BJ (cell line): ENCODE data around the gene RSAD2. TPM values are rescaled to one million over a fixed set of nuclear protein-coding genes. Genes with fewer than 3 reads are reported as not detected.

Experiments
- CTCF ChIA-PET: fragments of 350-600 bp; formaldehyde crosslinking; extraction: SDS; loops from one replicate; lab custom pipeline; 2021; ENCODE audit warnings: antibody characterized with exemption, inconsistent platforms; lab: Yijun Ruan, JAX
- POLR2A ChIA-PET: fragments of 300-600 bp; sonication (Branson Sonifier 250); formaldehyde crosslinking; extraction: SDS; loops from one replicate; lab custom pipeline; 2021; ENCODE audit warnings: antibody characterized with exemption; lab: Charles Lee
- DNase-seq: peaks from one replicate; pipeline ENCODE4 v3.0.0-alpha.2; 2011; ENCODE audit warnings: low read depth
- H3K27me3 ChIP-seq: 2 replicates; pipeline ENCODE4 v1.6.0; 2011; ENCODE audit warnings: low read length; ENCODE audit not compliant: control insufficient read depth, insufficient read depth
- H3K36me3 ChIP-seq: 2 replicates; pipeline ENCODE4 v1.5.1; 2011; ENCODE audit warnings: low read length; ENCODE audit not compliant: control insufficient read depth, insufficient read depth
- H3K4me3 ChIP-seq: 2 replicates; pipeline ENCODE4 v1.5.1; 2011; ENCODE audit warnings: low read depth, mild to moderate bottlenecking, control low read depth, low read length
- CTCF ChIP-seq: IDR thresholded peaks from 2 replicates; pipeline ENCODE4 v1.5.1; 2011; ENCODE audit warnings: low read depth, mild to moderate bottlenecking, control low read depth, inconsistent platforms, low read length, moderate library complexity; ENCODE audit not compliant: insufficient read depth
- polyA plus RNA-seq: library from polyadenylated mRNA; depleted of rRNA; stranded (reverse); fragments of >200 nt; gene quantifications from 2 replicates; pipeline ENCODE4 v1.2.3, GENCODE V29; 2011

RSAD2 gene
- polyA plus RNA-seq, 1 experiment = 0.05 TPM

GRCh38 chr2:6834163-6834562, 43.4 kb upstream of the RSAD2 start:
- CTCF ChIA-PET = no interaction called here
- POLR2A ChIA-PET = no interaction called here
- DNase-seq = no peak
- no peaks in the 10 kb centered on the region for H3K27me3 ChIP-seq
- TF ChIP-seq CTCF = no peak
- no peaks in the 10 kb centered on the region for H3K36me3 ChIP-seq
- no peak overlapping the region for H3K4me3 ChIP-seq

DNA sequence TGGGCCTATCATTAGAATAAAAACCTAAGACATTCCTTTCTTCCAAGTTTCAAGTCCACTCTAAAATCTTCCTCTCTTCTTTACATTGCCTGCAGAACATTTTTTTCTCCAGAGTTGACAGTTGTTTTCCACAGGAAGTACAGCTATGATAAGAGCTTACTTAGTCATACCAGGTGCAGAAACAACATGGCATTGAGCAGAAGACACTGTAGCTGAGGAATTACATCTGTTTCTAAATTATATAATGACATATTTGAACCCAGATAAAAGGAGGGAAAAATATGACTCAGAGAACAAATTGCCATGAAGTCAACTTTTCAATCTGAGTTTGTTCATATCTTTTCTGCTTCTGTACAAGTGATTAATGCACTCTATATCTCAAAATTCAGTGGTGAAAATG, 42.1 kb upstream of the RSAD2 start:
- ChIA-PET POLR2A (no interaction called here), CTCF (no interaction called here)
- H3K4me3 ChIP-seq = no peak overlapping the region
- no peak for TF ChIP-seq CTCF
- H3K27me3 ChIP-seq = no peaks in the 10 kb centered on the region
- no peaks in the 10 kb centered on the region for H3K36me3 ChIP-seq
- DNase-seq = no peak

- Histone ChIP-seq H3K27me3 (no peaks in the 10 kb centered on the region), H3K36me3 (no peaks in the 10 kb centered on the region), H3K4me3 (no peak overlapping the region)
- DNase-seq = no peak
- ChIA-PET POLR2A (no interaction called here), CTCF (no interaction called here)
- no peak for TF ChIP-seq CTCF
These were observed 38.8 kb upstream of the RSAD2 start for GRCh38 chr2:6838673-6839319.

DNA sequence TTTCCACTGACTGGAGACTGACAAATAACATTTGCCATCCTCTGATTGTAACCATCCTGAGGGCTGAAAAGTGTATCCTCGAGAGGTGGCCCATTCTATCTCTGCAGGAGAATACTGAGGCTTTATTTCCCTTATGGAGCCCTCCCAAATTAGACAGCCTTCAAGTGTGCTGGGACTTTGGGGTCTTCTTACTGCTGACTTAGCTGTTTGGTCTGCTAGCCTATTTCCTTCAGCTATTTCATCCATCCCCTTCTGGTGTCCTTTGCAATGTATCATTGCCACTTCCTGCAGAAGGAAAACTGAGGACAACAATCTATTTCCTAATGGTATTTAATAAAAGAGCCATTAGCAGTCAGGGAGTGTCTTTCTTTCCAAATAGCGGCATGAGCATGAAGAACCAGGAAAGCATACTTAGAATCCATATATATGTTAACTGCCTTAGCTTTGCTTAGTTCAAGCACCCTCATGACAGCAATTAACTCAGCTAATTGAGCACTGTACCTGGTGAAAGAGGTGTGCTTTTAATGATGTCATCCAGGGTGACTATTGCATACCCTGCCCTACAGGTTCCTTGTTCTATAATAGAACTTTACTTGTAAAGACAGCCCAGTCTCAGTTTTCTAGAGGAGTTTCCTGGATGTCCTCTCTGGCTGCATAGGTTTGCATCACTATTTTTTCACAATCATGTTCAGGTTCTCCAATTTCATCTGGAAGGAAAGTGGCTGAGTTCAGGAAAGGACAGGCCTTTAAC, 35.9 kb upstream of the RSAD2 start:
- POLR2A ChIA-PET = no interaction called here

More for the DNA sequence above, 35.9 kb upstream of the RSAD2 start:
- no peak for DNase-seq
- no peaks in the 10 kb centered on the region for H3K36me3 ChIP-seq
- H3K4me3 ChIP-seq = no peak overlapping the region
- TF ChIP-seq CTCF = no peak
- no peaks in the 10 kb centered on the region for H3K27me3 ChIP-seq
- CTCF ChIA-PET = no interaction called here
